Measurements from ENCODE around the gene TBC1D10A. TPM values are rescaled to one million over a fixed set of nuclear protein-coding genes. Genes with fewer than 3 reads are reported as not detected.

Gene TBC1D10A
- total RNA-seq, 1 donor = 29.8 TPM

GRCh38 chr22:30254314-30254713, 72.4 kb downstream of the TBC1D10A start:
- TF ChIP-seq, protein P1, sequence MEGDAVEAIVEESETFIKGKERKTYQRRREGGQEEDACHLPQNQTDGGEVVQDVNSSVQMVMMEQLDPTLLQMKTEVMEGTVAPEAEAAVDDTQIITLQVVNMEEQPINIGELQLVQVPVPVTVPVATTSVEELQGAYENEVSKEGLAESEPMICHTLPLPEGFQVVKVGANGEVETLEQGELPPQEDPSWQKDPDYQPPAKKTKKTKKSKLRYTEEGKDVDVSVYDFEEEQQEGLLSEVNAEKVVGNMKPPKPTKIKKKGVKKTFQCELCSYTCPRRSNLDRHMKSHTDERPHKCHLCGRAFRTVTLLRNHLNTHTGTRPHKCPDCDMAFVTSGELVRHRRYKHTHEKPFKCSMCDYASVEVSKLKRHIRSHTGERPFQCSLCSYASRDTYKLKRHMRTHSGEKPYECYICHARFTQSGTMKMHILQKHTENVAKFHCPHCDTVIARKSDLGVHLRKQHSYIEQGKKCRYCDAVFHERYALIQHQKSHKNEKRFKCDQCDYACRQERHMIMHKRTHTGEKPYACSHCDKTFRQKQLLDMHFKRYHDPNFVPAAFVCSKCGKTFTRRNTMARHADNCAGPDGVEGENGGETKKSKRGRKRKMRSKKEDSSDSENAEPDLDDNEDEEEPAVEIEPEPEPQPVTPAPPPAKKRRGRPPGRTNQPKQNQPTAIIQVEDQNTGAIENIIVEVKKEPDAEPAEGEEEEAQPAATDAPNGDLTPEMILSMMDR (IDR thresholded peaks at IDR 0.05; ENCODE audit: insufficient read depth, low read depth, low read length) = no peak
- no peak overlapping the region for H3K4me3 ChIP-seq (ENCODE audit: low read depth, low read length)
- DNase-seq (ENCODE audit: low read depth) = no peak

GRCh38 chr22:30253205-30253852, 73.4 kb downstream of the TBC1D10A start:
- no peak overlapping the region for H3K4me3 ChIP-seq (ENCODE audit: low read depth, low read length)
- TF ChIP-seq, protein P1 (IDR thresholded peaks at IDR 0.05; ENCODE audit: insufficient read depth, low read depth, low read length) = no peak
- DNase-seq (ENCODE audit: low read depth) = peak; percentile 78

GRCh38 chr22:30252411-30253204, 74.1 kb downstream of the TBC1D10A start:
- TF ChIP-seq, protein P1 (IDR thresholded peaks at IDR 0.05; ENCODE audit: insufficient read depth, low read depth, low read length) = no peak
- DNase-seq (ENCODE audit: low read depth) = no peak

DNA sequence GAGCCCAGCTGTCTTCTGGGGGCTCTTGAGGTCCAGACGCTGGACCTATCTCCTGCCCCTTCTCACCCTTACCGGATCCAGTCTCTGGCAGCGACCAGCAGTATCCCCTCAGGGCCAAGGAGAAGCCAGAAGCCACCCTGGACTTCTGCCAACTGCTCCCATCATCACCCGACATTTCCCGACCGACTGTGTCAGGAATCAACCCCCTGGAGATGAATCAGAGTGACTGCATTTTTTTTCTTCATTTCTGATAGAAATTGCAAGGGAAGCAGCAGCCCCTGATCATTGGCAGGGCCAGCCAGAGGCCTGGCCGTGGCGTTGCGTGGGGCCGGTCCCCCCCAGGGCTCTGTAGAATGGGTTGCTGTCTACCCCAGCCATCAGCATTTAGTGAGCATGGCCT, 75.0 kb downstream of the TBC1D10A start:
- DNase-seq (ENCODE audit: low read depth) = no peak
- H3K4me3 ChIP-seq (ENCODE audit: low read depth, low read length) = no peak overlapping the region
- TF ChIP-seq, protein P1 (IDR thresholded peaks at IDR 0.05; ENCODE audit: insufficient read depth, low read depth, low read length) = no peak

More at GRCh38 chr22:30252411-30253204, 74.1 kb downstream of the TBC1D10A start:
- no peak overlapping the region for H3K4me3 ChIP-seq (ENCODE audit: low read depth, low read length)

- TF ChIP-seq, protein P1 (IDR thresholded peaks at IDR 0.05; ENCODE audit: insufficient read depth, low read depth, low read length) = no peak
- no peak for DNase-seq (ENCODE audit: low read depth)
- no peak overlapping the region for H3K4me3 ChIP-seq (ENCODE audit: low read depth, low read length)
Observed at GRCh38 chr22:30250661-30251267, 76.0 kb downstream of the TBC1D10A start.

- no peak for DNase-seq (ENCODE audit: low read depth)
- TF ChIP-seq, protein P1 (IDR thresholded peaks at IDR 0.05; ENCODE audit: insufficient read depth, low read depth, low read length) = no peak
- H3K4me3 ChIP-seq (ENCODE audit: low read depth, low read length) = no peak overlapping the region
Observed at GRCh38 chr22:30250039-30250565, 76.6 kb downstream of the TBC1D10A start.

Measured in fibroblast of villous mesenchyme (primary cell).